Peyer's patch (tissue), 4 donors: ENCODE measurements around the gene SBK3.

ENCODE experiments used
- POLR2A ChIP-seq, 2 donors: fragments of 450-650 bp; IDR thresholded peaks; one replicate each; pipeline ENCODE4 v1.5.1; 2017; ENCODE audit warnings: antibody characterized with exemption in 2 of 2, mild to moderate bottlenecking in 2 of 2, moderate library complexity in 2 of 2
- TF ChIP-seq, protein P1 (sequence below), 6 experiments: fragments of 450-650 bp in 4 of 6; fragments of 200-600 bp in 2 of 6; sonication (generic) in 1 of 6; IDR thresholded peaks; one replicate each; pipeline ENCODE4 v1.5.1; 2017 to 2019; ENCODE audit warnings: antibody characterized with exemption in 6 of 6, mild to moderate bottlenecking in 3 of 6, moderate library complexity in 1 of 6

DNA sequence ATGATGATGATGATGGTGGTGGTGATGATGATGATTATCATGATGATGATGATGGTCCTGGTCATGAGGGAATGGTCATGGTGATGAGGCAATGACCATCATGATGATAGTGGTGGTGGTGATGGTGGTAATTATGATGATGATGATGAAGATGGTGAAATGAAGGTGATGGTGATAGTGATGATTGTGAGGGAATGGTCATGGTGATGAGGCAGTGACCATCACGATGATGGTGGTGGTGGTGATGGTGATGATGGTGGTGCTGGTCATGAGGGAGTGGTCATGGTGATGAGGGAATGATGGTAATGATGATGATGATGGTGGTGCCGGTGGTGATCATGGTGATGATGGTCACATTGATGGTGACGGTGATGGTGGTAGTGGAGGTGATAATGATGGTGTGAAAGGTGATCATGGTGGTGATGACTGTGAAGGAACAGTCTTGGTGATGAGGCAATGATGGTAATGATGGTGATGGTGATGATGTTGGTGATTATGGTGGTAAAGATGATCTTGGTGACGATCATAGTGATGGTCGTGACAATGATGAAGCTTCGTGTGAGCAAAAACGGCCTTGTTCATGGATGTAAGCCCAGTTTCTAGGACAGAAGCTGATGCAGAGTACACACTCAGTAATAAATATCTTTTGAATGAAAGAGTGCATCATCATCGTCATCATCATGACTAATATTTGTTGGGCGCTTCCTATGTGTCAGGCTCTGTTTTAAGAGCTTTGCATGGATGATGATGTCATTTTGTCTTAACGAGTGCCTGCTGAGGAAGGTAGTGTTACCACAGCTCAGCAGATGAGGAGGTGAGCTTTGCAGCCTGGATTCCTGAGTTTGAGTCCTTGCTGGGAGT, 25.7 kb downstream of the SBK3 start:
- TF ChIP-seq POLR2A (IDR thresholded peaks at IDR 0.05): no peak
- TF ChIP-seq, protein P1, sequence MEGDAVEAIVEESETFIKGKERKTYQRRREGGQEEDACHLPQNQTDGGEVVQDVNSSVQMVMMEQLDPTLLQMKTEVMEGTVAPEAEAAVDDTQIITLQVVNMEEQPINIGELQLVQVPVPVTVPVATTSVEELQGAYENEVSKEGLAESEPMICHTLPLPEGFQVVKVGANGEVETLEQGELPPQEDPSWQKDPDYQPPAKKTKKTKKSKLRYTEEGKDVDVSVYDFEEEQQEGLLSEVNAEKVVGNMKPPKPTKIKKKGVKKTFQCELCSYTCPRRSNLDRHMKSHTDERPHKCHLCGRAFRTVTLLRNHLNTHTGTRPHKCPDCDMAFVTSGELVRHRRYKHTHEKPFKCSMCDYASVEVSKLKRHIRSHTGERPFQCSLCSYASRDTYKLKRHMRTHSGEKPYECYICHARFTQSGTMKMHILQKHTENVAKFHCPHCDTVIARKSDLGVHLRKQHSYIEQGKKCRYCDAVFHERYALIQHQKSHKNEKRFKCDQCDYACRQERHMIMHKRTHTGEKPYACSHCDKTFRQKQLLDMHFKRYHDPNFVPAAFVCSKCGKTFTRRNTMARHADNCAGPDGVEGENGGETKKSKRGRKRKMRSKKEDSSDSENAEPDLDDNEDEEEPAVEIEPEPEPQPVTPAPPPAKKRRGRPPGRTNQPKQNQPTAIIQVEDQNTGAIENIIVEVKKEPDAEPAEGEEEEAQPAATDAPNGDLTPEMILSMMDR (IDR thresholded peaks at IDR 0.05): no peak
